Activated CD8-positive, alpha-beta memory T cell treated with anti-CD3 and anti-CD28 coated beads, Interleukin-2, amount 50 U/mL, for 1 hour (primary cell): ENCODE measurements around the gene MGLL.

Experiments
- DNase-seq: peaks from one replicate; pipeline ENCODE4 v3.0.0-alpha.2; 2020; ENCODE audit errors: extremely low read depth

The MGLL gene

GRCh38 chr3:127758013-127758412, 64.3 kb downstream of the MGLL start:
- DNase-seq, result no peak

GRCh38 chr3:127755305-127755681, 67.0 kb downstream of the MGLL start:
- no peak for DNase-seq

- DNase-seq, result no peak
Measured at GRCh38 chr3:127754411-127755304, 67.7 kb downstream of the MGLL start.

DNA sequence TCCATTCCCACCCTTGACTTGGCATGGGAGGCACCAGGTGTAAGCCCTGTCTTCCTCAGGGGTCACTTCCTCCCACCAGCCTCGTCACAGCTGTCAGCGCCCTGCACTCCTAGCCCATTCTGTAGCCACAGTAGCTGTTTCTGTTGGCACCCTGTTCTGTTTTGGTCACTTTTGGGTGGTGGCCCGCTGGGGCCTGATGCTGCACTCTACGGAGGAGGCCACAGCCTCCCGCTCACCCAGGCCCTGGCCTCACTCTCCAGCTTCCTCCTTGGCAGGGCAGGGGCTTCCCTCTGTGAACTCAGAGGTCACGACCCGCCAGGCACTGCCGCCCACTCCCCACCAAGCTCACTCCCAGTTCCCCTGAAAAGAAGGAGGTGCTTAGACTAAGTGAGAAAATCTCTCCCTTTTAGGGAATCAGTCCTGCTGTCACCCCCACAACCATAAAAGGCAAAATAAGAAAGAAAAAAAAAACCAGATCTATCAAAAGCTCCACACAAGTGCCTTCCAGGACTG, 68.4 kb downstream of the MGLL start:
- DNase-seq, result no peak

DNA sequence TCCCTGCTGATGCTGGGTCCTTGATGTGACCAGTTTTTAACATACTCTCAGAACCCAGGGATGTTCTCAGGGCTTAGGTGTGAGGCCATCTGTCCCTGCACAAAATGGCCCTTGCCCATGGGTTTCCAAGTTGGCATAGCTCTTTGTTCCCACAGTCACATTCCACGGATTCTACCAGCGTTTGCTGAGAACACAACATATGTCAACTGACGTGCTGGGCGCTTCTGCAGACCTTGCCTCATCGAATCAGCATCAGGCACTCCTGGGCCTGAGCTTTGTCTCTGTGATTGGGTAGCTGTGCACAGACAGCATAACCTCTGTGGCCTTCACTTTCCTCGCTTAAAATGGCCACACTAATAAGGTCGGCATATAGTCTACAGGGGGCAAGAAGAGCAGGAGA, 69.0 kb downstream of the MGLL start:
- no peak for DNase-seq

GRCh38 chr3:127751782-127752181, 70.5 kb downstream of the MGLL start:
- DNase-seq, result no peak

DNA sequence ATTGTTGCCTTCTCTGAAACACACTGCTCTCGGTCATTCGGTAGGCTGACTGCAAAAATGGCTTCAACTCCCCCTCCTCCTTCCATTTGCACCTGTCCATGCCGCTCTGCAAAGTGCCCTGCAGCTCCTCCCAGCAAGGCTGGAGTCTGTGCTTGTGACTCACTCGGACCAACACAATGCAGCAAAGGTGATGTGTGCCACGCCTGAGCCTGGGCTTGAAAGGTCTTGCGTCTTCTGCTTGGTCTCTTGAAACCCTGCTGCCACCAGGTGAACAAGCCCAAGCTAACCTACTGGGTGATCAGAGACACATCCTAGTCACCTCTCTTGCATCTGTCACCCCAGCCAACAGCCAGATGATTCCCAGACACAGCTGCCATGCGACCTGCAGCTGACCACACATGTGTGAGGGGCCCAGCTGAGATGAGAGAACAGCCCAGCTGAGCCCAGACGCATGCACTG, 71.1 kb downstream of the MGLL start:
- DNase-seq, result no peak

DNA sequence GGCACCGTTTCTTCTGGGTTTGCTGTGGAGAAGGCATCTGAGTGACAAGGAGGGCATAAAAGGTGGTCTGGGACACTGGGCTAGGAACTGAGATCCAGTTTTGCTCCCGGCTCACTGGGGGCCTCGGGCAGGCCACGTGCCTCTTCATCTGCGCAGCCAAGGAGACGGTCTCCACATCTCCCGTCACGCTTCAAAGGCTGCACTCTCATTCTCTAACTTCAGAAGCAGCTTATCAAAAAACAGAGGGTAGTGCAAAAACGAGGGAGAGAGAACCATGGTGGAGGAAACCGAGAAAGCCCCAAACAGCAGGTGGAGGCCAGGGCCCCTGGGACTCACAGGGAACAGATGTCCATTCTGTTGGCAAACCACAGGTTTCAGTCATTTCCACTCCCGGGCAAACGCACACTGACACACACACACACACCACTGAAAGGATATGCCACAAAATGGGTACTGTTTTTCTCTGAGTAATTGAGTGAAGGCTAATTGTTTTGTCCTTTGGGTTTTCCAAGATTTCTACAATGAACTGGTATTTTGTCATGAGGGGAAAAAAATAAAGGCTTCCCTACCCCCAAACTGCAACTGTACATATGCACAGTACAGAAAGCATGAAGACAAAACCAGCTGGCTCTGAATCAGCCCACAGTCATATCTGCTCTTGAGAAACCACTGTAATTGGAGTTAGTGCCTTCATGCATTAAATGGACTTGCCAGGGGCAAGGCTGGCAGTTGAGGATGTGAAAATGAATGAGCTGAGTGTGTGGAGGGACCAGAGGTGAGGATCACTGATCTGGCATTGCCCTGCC, 71.9 kb downstream of the MGLL start:
- no peak for DNase-seq

DNA sequence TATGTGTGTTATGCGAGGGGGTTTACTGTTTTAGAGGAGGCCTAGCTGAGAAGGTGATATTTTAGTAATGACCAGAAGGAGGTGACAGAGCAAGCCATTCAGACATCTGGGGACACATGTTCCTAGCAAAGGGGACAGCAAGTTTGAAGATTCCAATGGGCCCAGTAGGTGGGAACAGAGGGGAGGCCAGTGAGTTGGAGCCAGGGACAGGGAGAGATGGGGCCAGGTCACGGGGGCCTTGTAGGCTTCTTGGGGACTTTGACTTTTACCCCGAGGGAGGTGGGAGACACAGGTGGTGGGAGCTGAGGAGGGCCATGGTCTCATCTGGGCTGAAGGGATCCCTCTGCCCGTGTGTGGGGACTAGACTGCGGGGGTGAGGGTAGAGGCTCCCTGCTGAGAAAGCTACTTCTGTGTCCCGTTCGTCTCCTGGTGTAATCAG, 72.5 kb downstream of the MGLL start:
- no peak for DNase-seq

GRCh38 chr3:127749361-127749760, 73.0 kb downstream of the MGLL start:
- DNase-seq, result no peak

DNA sequence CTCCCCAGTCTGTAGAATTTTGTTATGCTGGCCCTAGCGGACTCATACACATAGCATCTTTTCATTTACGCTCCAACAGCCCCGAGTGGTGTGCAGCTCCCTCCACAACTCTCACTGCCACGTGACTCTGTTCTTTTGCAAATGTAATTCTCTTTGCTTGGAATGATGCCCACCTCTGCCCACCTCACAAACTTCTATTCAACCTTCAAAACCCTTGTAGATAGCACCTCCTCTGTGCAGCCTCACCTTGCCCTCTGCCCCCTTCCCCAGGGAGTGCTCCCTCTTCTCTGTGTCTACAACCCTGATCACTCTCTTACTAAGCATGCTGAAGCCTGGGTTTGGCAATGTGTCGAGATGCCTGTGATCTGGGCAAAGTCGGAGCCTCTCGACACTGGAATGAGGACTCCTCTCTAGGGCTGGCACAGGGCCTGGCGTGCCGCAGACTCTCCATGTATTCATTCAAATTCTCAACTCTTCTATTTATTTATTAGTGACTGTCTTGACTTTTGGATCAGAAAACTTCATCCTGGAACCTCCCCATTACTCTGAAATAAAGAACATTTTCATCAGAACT, 73.5 kb downstream of the MGLL start:
- no peak for DNase-seq

DNA sequence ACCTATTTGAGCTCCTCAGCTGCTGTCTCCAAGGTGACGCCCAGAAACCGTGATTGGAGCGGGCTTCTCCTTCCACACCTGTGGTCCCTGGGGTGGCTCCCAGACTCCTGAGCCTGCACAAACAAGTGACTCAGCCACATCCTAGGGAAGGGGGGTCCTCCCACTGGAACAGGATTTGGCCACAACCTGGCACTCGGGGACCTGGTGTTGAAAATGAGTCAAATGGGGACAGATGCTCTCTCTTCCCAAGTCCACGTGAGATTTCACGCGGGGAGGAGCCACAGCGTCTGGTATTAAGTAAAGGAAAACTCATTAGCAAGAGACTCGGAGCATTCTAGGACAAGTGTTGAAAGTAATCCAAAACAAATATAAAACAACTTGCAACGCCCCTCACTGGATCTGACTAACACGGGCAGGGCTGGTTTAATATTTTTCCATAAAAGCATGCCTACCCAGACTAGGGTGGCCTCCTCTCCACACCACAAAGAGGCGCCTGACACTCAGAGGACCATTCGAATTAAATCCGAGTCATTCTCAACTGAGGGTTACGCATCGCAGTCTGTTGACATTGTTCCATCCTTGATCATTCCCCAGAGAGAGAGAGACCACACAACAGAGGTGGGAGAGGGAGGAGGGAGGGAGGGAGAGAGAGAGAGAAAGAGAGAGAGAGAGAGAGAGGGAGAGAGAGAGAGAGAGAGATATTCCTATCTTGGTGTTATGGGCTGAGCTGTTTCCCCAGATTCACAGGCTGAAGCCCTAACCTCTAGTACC, 74.4 kb downstream of the MGLL start:
- DNase-seq, result no peak

DNA sequence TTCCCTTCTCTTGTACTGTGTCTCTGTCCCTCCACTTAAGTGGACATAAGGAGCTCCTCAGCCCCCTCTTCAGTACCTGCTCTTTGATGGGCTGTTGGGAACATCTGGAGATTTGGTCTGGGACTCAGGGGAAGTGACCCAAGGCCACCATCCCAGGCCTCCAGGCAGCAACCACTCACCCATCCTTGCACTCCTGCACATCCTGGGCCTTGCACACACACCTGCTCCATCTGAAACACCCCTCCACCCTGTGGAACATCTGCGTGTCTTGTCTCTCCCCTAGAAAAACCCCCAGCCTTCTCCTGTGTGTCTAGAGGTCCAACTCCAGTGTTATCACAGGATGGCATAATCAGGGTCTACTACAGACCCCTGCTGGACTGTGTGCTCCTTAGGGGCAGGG, 75.2 kb downstream of the MGLL start:
- no peak for DNase-seq

GRCh38 chr3:127746400-127747057, 75.8 kb downstream of the MGLL start:
- no peak for DNase-seq

GRCh38 chr3:127745656-127746399, 76.5 kb downstream of the MGLL start:
- DNase-seq, result no peak

GRCh38 chr3:127744875-127745274, 77.4 kb downstream of the MGLL start:
- no peak for DNase-seq

DNA sequence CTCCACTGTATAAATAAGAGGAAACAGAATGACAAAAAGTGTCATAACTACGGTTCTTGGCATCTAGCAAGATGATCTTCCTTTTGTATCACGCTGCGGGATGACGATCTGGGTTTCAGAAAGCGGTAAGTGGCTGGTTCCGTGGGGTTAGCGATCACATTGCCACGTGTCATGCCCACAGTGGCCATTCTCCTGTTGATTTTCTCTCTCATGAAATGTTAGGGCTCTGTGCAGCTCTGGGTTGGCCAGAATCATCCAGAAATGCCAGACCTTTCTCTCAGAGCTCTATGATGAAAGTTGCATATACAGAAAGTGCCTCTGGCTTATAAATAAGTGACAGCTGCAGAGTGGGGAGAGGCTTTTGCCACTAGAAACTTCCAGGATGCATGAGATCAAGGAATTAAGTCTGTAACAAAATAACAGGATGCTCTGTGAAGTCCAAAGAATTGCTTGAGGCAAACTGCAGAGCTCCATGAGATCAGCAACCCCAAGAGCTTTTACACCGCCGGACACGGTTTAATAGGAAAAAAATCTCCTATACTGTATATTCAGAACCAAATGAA, 78.0 kb downstream of the MGLL start:
- DNase-seq, result no peak

- DNase-seq, result no peak
Measured at GRCh38 chr3:127743351-127744252, 78.7 kb downstream of the MGLL start.

DNA sequence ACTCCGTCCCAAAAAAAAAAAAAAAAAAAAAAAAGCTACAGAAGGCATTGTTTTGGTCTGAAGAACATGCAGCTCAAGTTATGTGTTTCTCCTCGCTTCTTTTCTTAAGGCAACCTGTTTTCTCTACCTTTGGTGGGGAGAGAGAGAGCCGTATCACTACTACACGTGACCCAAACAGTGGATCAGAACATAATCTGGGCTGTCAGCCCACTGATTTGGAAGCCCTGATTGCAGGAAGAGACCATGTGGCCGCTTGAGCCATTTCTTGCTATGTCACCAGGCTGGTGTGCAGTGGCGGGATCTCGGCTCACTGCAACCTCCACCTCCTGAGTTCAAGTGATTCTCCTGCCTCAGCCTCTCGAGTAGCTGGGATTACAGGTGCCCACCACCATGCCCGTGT, 79.7 kb downstream of the MGLL start:
- DNase-seq, result no peak
